Effector memory CD8-positive, alpha-beta T cell (primary cell): ENCODE measurements around the gene SGPP1.
"Not testable (repeated sequence)": the region's sequence is repeated elsewhere in the genome, so short reads cannot be mapped to it uniquely, and the experiment has no call there.

ENCODE experiments used
- ATAC-seq: fragments of 150-1000 bp; cut with Tn5 transposase; replicated peaks from 2 replicates; pipeline ENCODE4 v1.10.0; 2021; ENCODE audit warnings: mild to moderate bottlenecking, moderate library complexity
- DNase-seq, 3 experiments: peaks; one replicate each; pipeline ENCODE4 v3.0.0; 2021
- H3K27ac Mint-ChIP-seq, 2 donors: one replicate each; pipeline ENCODE4 v1.8.0; 2022; ENCODE audit warnings: mild to moderate bottlenecking in 2 of 2, mixed read lengths in 2 of 2, moderate library complexity in 2 of 2
- H3K27me3 Mint-ChIP-seq, 2 donors: one replicate each; pipeline ENCODE4 v1.8.0; 2022; ENCODE audit warnings: mixed read lengths in 2 of 2
- H3K36me3 Mint-ChIP-seq: one replicate; pipeline ENCODE4 v1.8.0; 2022; ENCODE audit warnings: mild to moderate bottlenecking, moderate library complexity, mixed read lengths; ENCODE audit not compliant: insufficient read depth
- H3K4me1 Mint-ChIP-seq, 2 donors: one replicate each; pipeline ENCODE4 v1.8.0; 2022; ENCODE audit warnings: low read depth in 2 of 2, mixed read lengths in 2 of 2
- H3K4me3 Mint-ChIP-seq, 2 donors: one replicate each; pipeline ENCODE4 v1.8.0; 2022; ENCODE audit warnings: mild to moderate bottlenecking in 2 of 2, mixed read lengths in 2 of 2, moderate library complexity in 2 of 2
- H3K9me3 Mint-ChIP-seq, 2 donors: one replicate each; pipeline ENCODE4 v1.8.0; 2022; ENCODE audit warnings: mixed read lengths in 2 of 2

SGPP1 gene

GRCh38 chr14:63677891-63678379 is 49.9 kb downstream of the SGPP1 start:
- Mint-ChIP-seq H3K4me3 (no peak overlapping the region), H3K36me3 (peaks cover 5% of the 10 kb centered on the region), H3K27me3 (no peaks in the 10 kb centered on the region), H3K9me3 (no peaks in the 10 kb centered on the region), H3K4me1 (peaks cover 0 to 2% of the 10 kb centered on the region in 2 donors), H3K27ac (no peak overlapping the region)
- no peak for ATAC-seq
- DNase-seq, result no peak

GRCh38 chr14:63676615-63677014 is 51.2 kb downstream of the SGPP1 start:
- Mint-ChIP-seq H3K4me3 (no peak overlapping the region), H3K27me3 (no peaks in the 10 kb centered on the region), H3K36me3 (peaks cover 5% of the 10 kb centered on the region), H3K4me1 (no peaks in the 10 kb centered on the region), H3K27ac (no peak overlapping the region), H3K9me3 (no peaks in the 10 kb centered on the region)
- DNase-seq (no peak), ATAC-seq (no peak)

GRCh38 chr14:63673886-63674497 is 53.9 kb downstream of the SGPP1 start:
- peaks cover 5% of the 10 kb centered on the region for H3K36me3 Mint-ChIP-seq
- no peaks in the 10 kb centered on the region for H3K27me3 Mint-ChIP-seq
- H3K9me3 Mint-ChIP-seq, result no peaks in the 10 kb centered on the region
- H3K4me3 Mint-ChIP-seq, result no peak overlapping the region
- DNase-seq (no peak), ATAC-seq (no peak)
- no peaks in the 10 kb centered on the region for H3K4me1 Mint-ChIP-seq
- H3K27ac Mint-ChIP-seq, result peak overlapping the region in 1 of 2 donors; percentile 73

GRCh38 chr14:63673255-63673654 is 54.6 kb downstream of the SGPP1 start:
- ATAC-seq, result no peak
- no peaks in the 10 kb centered on the region for H3K9me3 Mint-ChIP-seq
- H3K27me3 Mint-ChIP-seq, result no peaks in the 10 kb centered on the region
- H3K36me3 Mint-ChIP-seq, result peaks cover 5% of the 10 kb centered on the region
- no peak overlapping the region for H3K27ac Mint-ChIP-seq
- H3K4me3 Mint-ChIP-seq, result no peak overlapping the region
- H3K4me1 Mint-ChIP-seq, result no peaks in the 10 kb centered on the region
- no peak for DNase-seq

GRCh38 chr14:63672417-63673180 is 55.3 kb downstream of the SGPP1 start:
- no peak for ATAC-seq
- Mint-ChIP-seq H3K27ac (no peak overlapping the region), H3K4me3 (no peak overlapping the region), H3K27me3 (no peaks in the 10 kb centered on the region), H3K4me1 (no peaks in the 10 kb centered on the region), H3K36me3 (peaks cover 5% of the 10 kb centered on the region), H3K9me3 (no peaks in the 10 kb centered on the region)
- no peak for DNase-seq

- no peak for ATAC-seq
- DNase-seq, result no peak
- no peak overlapping the region for H3K4me3 Mint-ChIP-seq
- H3K9me3 Mint-ChIP-seq, result no peaks in the 10 kb centered on the region
- peaks cover 5% of the 10 kb centered on the region for H3K36me3 Mint-ChIP-seq
- H3K27me3 Mint-ChIP-seq, result no peaks in the 10 kb centered on the region
- no peaks in the 10 kb centered on the region for H3K4me1 Mint-ChIP-seq
- H3K27ac Mint-ChIP-seq, result no peak overlapping the region
Observed at GRCh38 chr14:63671987-63672386, 55.9 kb downstream of the SGPP1 start.

- Mint-ChIP-seq H3K9me3 (no peaks in the 10 kb centered on the region), H3K4me1 (no peaks in the 10 kb centered on the region), H3K27ac (no peak overlapping the region), H3K36me3 (no peaks in the 10 kb centered on the region), H3K4me3 (no peak overlapping the region), H3K27me3 (no peaks in the 10 kb centered on the region)
- DNase-seq, result no peak
- no peak for ATAC-seq
Observed at GRCh38 chr14:63670692-63671091, 57.2 kb downstream of the SGPP1 start.

- DNase-seq, result no peak
- Mint-ChIP-seq H3K27me3 (no peaks in the 10 kb centered on the region), H3K4me3 (no peak overlapping the region), H3K9me3 (no peaks in the 10 kb centered on the region), H3K27ac (no peak overlapping the region), H3K4me1 (no peaks in the 10 kb centered on the region), H3K36me3 (no peaks in the 10 kb centered on the region)
- no peak for ATAC-seq
Observed at GRCh38 chr14:63666335-63666734, 61.5 kb downstream of the SGPP1 start.

- Mint-ChIP-seq H3K9me3 (no peaks in the 10 kb centered on the region), H3K36me3 (peaks cover 4% of the 10 kb centered on the region), H3K27ac (no peak overlapping the region), H3K27me3 (no peaks in the 10 kb centered on the region), H3K4me1 (no peaks in the 10 kb centered on the region), H3K4me3 (no peak overlapping the region)
- DNase-seq (no peak), ATAC-seq (no peak)
Observed at GRCh38 chr14:63663428-63664341, 64.2 kb downstream of the SGPP1 start.

GRCh38 chr14:63662776-63663175 is 65.1 kb downstream of the SGPP1 start:
- ATAC-seq (no peak), DNase-seq (no peak)
- Mint-ChIP-seq H3K36me3 (peaks cover 4% of the 10 kb centered on the region), H3K9me3 (no peaks in the 10 kb centered on the region), H3K27me3 (no peaks in the 10 kb centered on the region), H3K4me1 (no peaks in the 10 kb centered on the region), H3K4me3 (no peak overlapping the region), H3K27ac (no peak overlapping the region)

GRCh38 chr14:63661881-63662280 is 66.0 kb downstream of the SGPP1 start:
- H3K27ac Mint-ChIP-seq, result peak overlapping the region in 1 of 2 donors; percentile 6
- DNase-seq, H3K9me3 Mint-ChIP-seq: not testable (repeated sequence)

GRCh38 chr14:63659726-63660125 is 68.1 kb downstream of the SGPP1 start:
- no peak for ATAC-seq
- Mint-ChIP-seq H3K27ac (no peak overlapping the region), H3K4me3 (no peak overlapping the region), H3K4me1 (no peaks in the 10 kb centered on the region), H3K9me3 (no peaks in the 10 kb centered on the region), H3K36me3 (peaks cover 4% of the 10 kb centered on the region), H3K27me3 (no peaks in the 10 kb centered on the region)
- no peak for DNase-seq

More at GRCh38 chr14:63661881-63662280, 66.0 kb downstream of the SGPP1 start:
- ATAC-seq, H3K36me3 Mint-ChIP-seq, H3K4me3 Mint-ChIP-seq, H3K4me1 Mint-ChIP-seq, H3K27me3 Mint-ChIP-seq: not testable (repeated sequence)

GRCh38 chr14:63656194-63656593 is 71.7 kb downstream of the SGPP1 start:
- ATAC-seq (no peak), DNase-seq (no peak)
- peaks cover 0 to 3% of the 10 kb centered on the region in 2 donors for H3K4me1 Mint-ChIP-seq
- H3K4me3 Mint-ChIP-seq, result no peak overlapping the region
- peaks cover 10% of the 10 kb centered on the region for H3K36me3 Mint-ChIP-seq
- no peaks in the 10 kb centered on the region for H3K9me3 Mint-ChIP-seq
- no peak overlapping the region for H3K27ac Mint-ChIP-seq
- no peaks in the 10 kb centered on the region for H3K27me3 Mint-ChIP-seq
